ENCODE results near the gene FOXP3. TPM values are rescaled to one million over a fixed set of nuclear protein-coding genes. Genes with fewer than 3 reads are reported as not detected.
A peak's percentile ranks its signal among the peaks of the same experiment; 100 is the strongest.

FOXP3 gene
- total and polyA plus RNA-seq, 5 donors = 0.05 to 0.28 (median 0.09) TPM; not detected in 2

- intact Hi-C loops (cut with DNase I) = loop anchor here in 1 of 4 donors (10.0 kb wide), 1 partner anchor 78 kb away; no protein-coding TSS in a partner anchor
- Histone ChIP-seq H3K4me1 (ENCODE audit: control insufficient read depth, insufficient read depth, low read length) (peaks cover 5% of the 10 kb centered on the region), H3K27ac (ENCODE audit: low read length) (no peak overlapping the region), H3K9me3 (ENCODE audit: control insufficient read depth, low read length) (no peaks in the 10 kb centered on the region), H3K27me3 (ENCODE audit: control insufficient read depth, insufficient read depth) (no peaks in the 10 kb centered on the region), H3K4me3 (ENCODE audit: low read length) (no peak overlapping the region)
- ATAC-seq = no peak
- WGBS = 79% methylated on average over 8 of the region's 8 CpGs
- no peak for DNase-seq
Observed at GRCh38 chrX:49273181-49273727, 8.7 kb upstream of the FOXP3 start.

- Histone ChIP-seq H3K27me3 (ENCODE audit: control insufficient read depth, insufficient read depth) (no peaks in the 10 kb centered on the region), H3K4me1 (ENCODE audit: control insufficient read depth, insufficient read depth, low read length) (peaks cover 5% of the 10 kb centered on the region), H3K27ac (ENCODE audit: low read length) (no peak overlapping the region), H3K9me3 (ENCODE audit: control insufficient read depth, low read length) (no peaks in the 10 kb centered on the region), H3K4me3 (ENCODE audit: low read length) (no peak overlapping the region)
- ATAC-seq (no peak), DNase-seq (no peak)
- WGBS = 57% methylated on average over 6 of the region's 6 CpGs
- intact Hi-C loops (cut with DNase I) = loop anchor here in 1 of 4 donors (10.0 kb wide), 1 partner anchor 78 kb away; no protein-coding TSS in a partner anchor
Observed at GRCh38 chrX:49272421-49272820, 7.9 kb upstream of the FOXP3 start.

- Histone ChIP-seq H3K4me3 (ENCODE audit: low read length) (peak overlapping the region; percentile 12), H3K27me3 (ENCODE audit: control insufficient read depth, insufficient read depth) (no peaks in the 10 kb centered on the region), H3K9me3 (ENCODE audit: control insufficient read depth, low read length) (no peaks in the 10 kb centered on the region), H3K27ac (ENCODE audit: low read length) (peak overlapping the region; percentile 32), H3K4me1 (ENCODE audit: control insufficient read depth, insufficient read depth, low read length) (peaks cover 1% of the 10 kb centered on the region)
- intact Hi-C loops (cut with DNase I) = loop anchor here in 1 of 4 donors (10.0 kb wide), 1 partner anchor 77 kb away; no protein-coding TSS in a partner anchor
- WGBS = 80% methylated on average over 2 of the region's 2 CpGs
- DNase-seq (no peak), ATAC-seq (no peak)
Observed at GRCh38 chrX:49271341-49271740, 6.8 kb upstream of the FOXP3 start.

- no peaks in the 10 kb centered on the region for H3K27me3 ChIP-seq (ENCODE audit: control insufficient read depth, insufficient read depth)
- WGBS = 42% methylated on average over 62 of the region's 66 CpGs
- H3K27ac ChIP-seq (ENCODE audit: low read length) = peak overlapping the region; percentile 99
- intact Hi-C loops (cut with DNase I) = loop anchor here in 1 of 4 donors (10.0 kb wide), 1 partner anchor 76 kb away; no protein-coding TSS in a partner anchor
- H3K4me3 ChIP-seq (ENCODE audit: low read length) = peak overlapping the region; percentile 64
- DNase-seq (peak in 2 of 3 donors; percentile 61 to 73), ATAC-seq (no peak)
- H3K9me3 ChIP-seq (ENCODE audit: control insufficient read depth, low read length) = no peaks in the 10 kb centered on the region
- no peaks in the 10 kb centered on the region for H3K4me1 ChIP-seq (ENCODE audit: control insufficient read depth, insufficient read depth, low read length)
Observed at GRCh38 chrX:49270249-49270921, 5.9 kb upstream of the FOXP3 start.

- Histone ChIP-seq H3K27me3 (ENCODE audit: control insufficient read depth, insufficient read depth) (no peaks in the 10 kb centered on the region), H3K27ac (ENCODE audit: low read length) (peak within 1 kb of the TSS; percentile 99), H3K4me1 (ENCODE audit: control insufficient read depth, insufficient read depth, low read length) (no peaks in the 10 kb centered on the region), H3K4me3 (ENCODE audit: low read length) (peak within 1 kb of the TSS; percentile 64), H3K9me3 (ENCODE audit: control insufficient read depth, low read length) (no peaks in the 10 kb centered on the region)
- intact Hi-C loops (cut with DNase I) = loop anchor here in 2 of 4 donors (10.0 kb wide), 1 partner anchor 75 kb away; no protein-coding TSS in a partner anchor
- DNase-seq = no peak
- peak in 1 of 2 donors; percentile 10 for ATAC-seq
- 0% methylated on average over 63 of the region's 70 CpGs for WGBS
Observed at GRCh38 chrX:49269767-49270248, 5.3 kb upstream of the FOXP3 start, which contains the start of gene PPP1R3F. Gene PPP1R3F, plus strand, starts transcription at chrX:49269793. Its CDS starts 77 bp downstream, at chrX:49269870.

- peak overlapping the region; percentile 64 for H3K4me3 ChIP-seq (ENCODE audit: low read length)
- intact Hi-C loops (cut with DNase I) = loop anchor here in 1 of 4 donors (10.0 kb wide), 1 partner anchor 74 kb away; no protein-coding TSS in a partner anchor
- peak overlapping the region; percentile 99 for H3K27ac ChIP-seq (ENCODE audit: low read length)
- H3K27me3 ChIP-seq (ENCODE audit: control insufficient read depth, insufficient read depth) = no peaks in the 10 kb centered on the region
- DNase-seq = peak; percentile 97 to 98 (median 98)
- no peaks in the 10 kb centered on the region for H3K4me1 ChIP-seq (ENCODE audit: control insufficient read depth, insufficient read depth, low read length)
- ATAC-seq = peak; percentile 96 to 97
- 0% methylated on average over 45 of the region's 45 CpGs for WGBS
- no peaks in the 10 kb centered on the region for H3K9me3 ChIP-seq (ENCODE audit: control insufficient read depth, low read length)
Observed at GRCh38 chrX:49269010-49269766, 4.7 kb upstream of the FOXP3 start.

- Histone ChIP-seq H3K9me3 (ENCODE audit: control insufficient read depth, low read length) (no peaks in the 10 kb centered on the region), H3K27me3 (ENCODE audit: control insufficient read depth, insufficient read depth) (no peaks in the 10 kb centered on the region), H3K27ac (ENCODE audit: low read length) (peak overlapping the region; percentile 98), H3K4me1 (ENCODE audit: control insufficient read depth, insufficient read depth, low read length) (no peaks in the 10 kb centered on the region), H3K4me3 (ENCODE audit: low read length) (peak overlapping the region; percentile 49)
- ATAC-seq = no peak
- 0% methylated on average over 4 of the region's 4 CpGs for WGBS
- intact Hi-C loops (cut with DNase I) = loop anchor here in 1 of 4 donors (10.0 kb wide), 1 partner anchor 74 kb away; no protein-coding TSS in a partner anchor
- no peak for DNase-seq
Observed at GRCh38 chrX:49268702-49269009, 4.1 kb upstream of the FOXP3 start.

- ATAC-seq = no peak
- Histone ChIP-seq H3K9me3 (ENCODE audit: control insufficient read depth, low read length) (no peaks in the 10 kb centered on the region), H3K4me3 (ENCODE audit: low read length) (no peak overlapping the region), H3K27ac (ENCODE audit: low read length) (no peak overlapping the region), H3K27me3 (ENCODE audit: control insufficient read depth, insufficient read depth) (no peaks in the 10 kb centered on the region), H3K4me1 (ENCODE audit: control insufficient read depth, insufficient read depth, low read length) (no peaks in the 10 kb centered on the region)
- intact Hi-C loops (cut with DNase I) = loop anchor here in 1 of 4 donors (10.0 kb wide), 1 partner anchor 72 kb away; no protein-coding TSS in a partner anchor
- WGBS = 75% methylated on average over 10 of the region's 10 CpGs
- DNase-seq = no peak
Observed at GRCh38 chrX:49266523-49267445, 2.3 kb upstream of the FOXP3 start.

- Histone ChIP-seq H3K27ac (ENCODE audit: low read length) (no peak overlapping the region), H3K4me1 (ENCODE audit: control insufficient read depth, insufficient read depth, low read length) (no peaks in the 10 kb centered on the region), H3K27me3 (ENCODE audit: control insufficient read depth, insufficient read depth) (no peaks in the 10 kb centered on the region), H3K4me3 (ENCODE audit: low read length) (no peak overlapping the region), H3K9me3 (ENCODE audit: control insufficient read depth, low read length) (no peaks in the 10 kb centered on the region)
- ATAC-seq = no peak
- 85% methylated on average over 10 of the region's 10 CpGs for WGBS
- intact Hi-C loops (cut with DNase I) = loop anchor here in 1 of 4 donors (10.0 kb wide), 1 partner anchor 69 kb away; no protein-coding TSS in a partner anchor
- no peak for DNase-seq
Observed at GRCh38 chrX:49263631-49264030, 879 bp downstream of the FOXP3 start.

- H3K9me3 ChIP-seq (ENCODE audit: control insufficient read depth, low read length) = no peaks in the 10 kb centered on the region
- H3K27me3 ChIP-seq (ENCODE audit: control insufficient read depth, insufficient read depth) = no peaks in the 10 kb centered on the region
- H3K4me3 ChIP-seq (ENCODE audit: low read length) = no peak overlapping the region
- WGBS = 51% methylated on average over 1 of the region's 1 CpG
- no peak for DNase-seq
- no peak for ATAC-seq
- intact Hi-C loops (cut with DNase I) = loop anchor here in 1 of 4 donors (10.0 kb wide), 1 partner anchor 68 kb away; no protein-coding TSS in a partner anchor
- no peak overlapping the region for H3K27ac ChIP-seq (ENCODE audit: low read length)
- H3K4me1 ChIP-seq (ENCODE audit: control insufficient read depth, insufficient read depth, low read length) = no peaks in the 10 kb centered on the region
Observed at GRCh38 chrX:49262603-49263002, 1.9 kb downstream of the FOXP3 start.
